IPS-18c (cell line): ENCODE results near the gene SLC24A3.

Source experiments
- H3K4me3 ChIP-seq: 2 replicates; pipeline ENCODE4 v1.7.0; 2013; ENCODE audit warnings: low read depth, mild to moderate bottlenecking, low read length, moderate library complexity; ENCODE audit not compliant: insufficient read depth
- H3K9me3 ChIP-seq: one replicate; pipeline ENCODE4 v1.6.1; 2013; ENCODE audit warnings: mild to moderate bottlenecking, low read length, moderate library complexity; ENCODE audit not compliant: control insufficient read depth, insufficient read depth

The SLC24A3 gene

GRCh38 chr20:19506021-19506420, 293.6 kb downstream of the SLC24A3 start:
- Histone ChIP-seq H3K9me3 (no peaks in the 10 kb centered on the region), H3K4me3 (no peak overlapping the region)

- no peaks in the 10 kb centered on the region for H3K9me3 ChIP-seq
- H3K4me3 ChIP-seq = no peak overlapping the region
These were observed 296.0 kb downstream of the SLC24A3 start for GRCh38 chr20:19508449-19508848.

- Histone ChIP-seq H3K4me3 (no peak overlapping the region), H3K9me3 (no peaks in the 10 kb centered on the region)
These were observed 298.2 kb downstream of the SLC24A3 start for GRCh38 chr20:19510611-19511010.

- no peaks in the 10 kb centered on the region for H3K9me3 ChIP-seq
- H3K4me3 ChIP-seq = no peak overlapping the region
These were observed 299.5 kb downstream of the SLC24A3 start for GRCh38 chr20:19511931-19512330.

DNA sequence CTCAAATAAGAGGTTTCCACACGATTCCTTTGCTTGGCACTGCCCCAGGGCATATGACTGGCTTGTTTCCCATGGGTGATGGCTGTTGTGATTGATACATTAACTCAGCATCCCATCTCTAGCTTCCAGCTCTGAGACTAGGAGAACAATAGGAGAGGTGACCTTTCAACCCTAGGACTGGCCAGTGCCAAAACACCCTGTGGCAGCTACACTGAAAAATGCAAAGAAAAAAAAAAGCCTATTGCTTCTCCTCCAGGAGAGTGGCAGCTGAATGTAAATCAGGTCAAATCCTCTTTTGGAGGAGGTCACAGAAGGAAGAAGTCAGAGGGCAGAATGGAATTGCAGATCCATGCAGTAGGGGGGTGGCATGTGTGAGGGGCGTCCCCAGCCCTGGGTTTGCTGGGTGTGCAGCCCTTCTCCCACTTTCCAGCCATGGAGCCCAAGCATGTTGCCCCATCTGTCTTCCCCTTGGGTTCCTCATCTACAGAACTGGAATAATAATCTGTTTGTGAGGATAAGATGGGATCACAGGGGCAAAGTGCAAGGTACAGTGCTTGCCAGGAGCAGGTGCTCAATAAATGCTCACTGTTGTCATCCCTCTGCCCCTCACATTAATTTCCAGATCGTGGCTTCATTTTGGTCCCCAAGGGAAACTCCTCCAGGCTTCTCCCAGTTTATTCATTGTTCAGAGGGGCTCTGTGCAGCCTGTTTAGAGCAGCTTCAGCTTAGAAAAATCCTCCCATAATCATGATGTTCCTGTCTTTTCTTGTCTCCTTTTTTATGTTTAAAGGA, 300.6 kb downstream of the SLC24A3 start:
- Histone ChIP-seq H3K4me3 (no peak overlapping the region), H3K9me3 (no peaks in the 10 kb centered on the region)

DNA sequence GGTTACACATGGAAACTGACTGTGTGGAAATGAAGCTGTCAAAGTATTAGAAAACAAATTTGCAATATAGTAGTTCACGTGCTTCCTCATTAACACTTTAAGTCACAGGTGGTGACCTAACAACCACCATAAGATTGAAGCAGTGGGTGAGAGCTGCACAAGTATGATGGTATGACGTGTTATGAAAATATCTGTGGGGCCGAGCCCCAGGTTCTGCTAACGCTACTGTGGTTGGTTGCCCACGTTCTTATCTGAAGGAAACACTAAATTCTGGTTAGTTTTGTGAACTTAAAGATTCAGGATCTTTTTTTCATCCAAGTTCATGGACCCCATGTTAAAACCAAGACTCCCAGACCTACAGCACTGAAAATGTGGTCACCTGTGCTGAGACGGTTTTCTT, 302.6 kb downstream of the SLC24A3 start:
- no peaks in the 10 kb centered on the region for H3K9me3 ChIP-seq
- H3K4me3 ChIP-seq = no peak overlapping the region

DNA sequence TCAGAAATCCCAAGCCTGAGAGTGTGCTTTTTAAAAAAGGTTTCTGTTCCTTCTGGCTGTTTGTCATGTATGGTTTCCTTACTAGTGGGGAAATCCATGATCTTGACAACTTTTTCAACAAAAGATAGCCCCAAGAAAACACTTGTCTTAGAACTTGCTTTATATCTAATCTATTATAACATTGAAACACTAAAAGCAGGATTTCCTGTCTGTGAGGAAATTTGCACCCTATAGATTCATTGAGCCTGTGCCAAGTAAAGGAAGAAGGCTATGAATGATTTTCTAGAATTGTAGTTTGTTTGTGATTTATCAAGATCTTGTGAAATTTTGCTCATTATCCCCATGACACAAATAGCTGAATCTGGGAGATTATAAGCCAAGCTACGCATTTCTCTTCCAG, 307.0 kb downstream of the SLC24A3 start:
- H3K4me3 ChIP-seq = no peak overlapping the region
- H3K9me3 ChIP-seq = no peaks in the 10 kb centered on the region

DNA sequence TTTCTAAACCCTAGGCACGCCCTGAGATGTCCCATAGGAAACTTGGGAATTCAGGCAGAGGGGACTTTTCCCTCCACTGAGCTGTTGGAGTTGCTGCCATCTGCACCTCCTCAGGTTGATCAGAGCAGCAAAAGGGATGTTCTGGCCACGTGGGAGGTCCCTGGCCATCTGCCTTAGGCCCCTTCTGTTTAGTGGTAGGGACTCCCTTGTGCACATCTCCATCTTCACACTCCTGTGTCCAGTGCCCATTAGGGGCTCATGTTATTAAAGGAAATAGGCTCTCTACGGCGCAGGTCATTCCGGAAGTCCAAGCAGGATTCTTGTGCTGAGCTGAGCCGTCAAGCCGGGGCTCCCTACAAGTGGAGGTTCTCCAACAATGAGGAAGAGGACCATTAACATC, 307.8 kb downstream of the SLC24A3 start:
- Histone ChIP-seq H3K4me3 (no peak overlapping the region), H3K9me3 (no peaks in the 10 kb centered on the region)

GRCh38 chr20:19522071-19522801, 309.8 kb downstream of the SLC24A3 start:
- Histone ChIP-seq H3K4me3 (no peak overlapping the region), H3K9me3 (no peaks in the 10 kb centered on the region)

DNA sequence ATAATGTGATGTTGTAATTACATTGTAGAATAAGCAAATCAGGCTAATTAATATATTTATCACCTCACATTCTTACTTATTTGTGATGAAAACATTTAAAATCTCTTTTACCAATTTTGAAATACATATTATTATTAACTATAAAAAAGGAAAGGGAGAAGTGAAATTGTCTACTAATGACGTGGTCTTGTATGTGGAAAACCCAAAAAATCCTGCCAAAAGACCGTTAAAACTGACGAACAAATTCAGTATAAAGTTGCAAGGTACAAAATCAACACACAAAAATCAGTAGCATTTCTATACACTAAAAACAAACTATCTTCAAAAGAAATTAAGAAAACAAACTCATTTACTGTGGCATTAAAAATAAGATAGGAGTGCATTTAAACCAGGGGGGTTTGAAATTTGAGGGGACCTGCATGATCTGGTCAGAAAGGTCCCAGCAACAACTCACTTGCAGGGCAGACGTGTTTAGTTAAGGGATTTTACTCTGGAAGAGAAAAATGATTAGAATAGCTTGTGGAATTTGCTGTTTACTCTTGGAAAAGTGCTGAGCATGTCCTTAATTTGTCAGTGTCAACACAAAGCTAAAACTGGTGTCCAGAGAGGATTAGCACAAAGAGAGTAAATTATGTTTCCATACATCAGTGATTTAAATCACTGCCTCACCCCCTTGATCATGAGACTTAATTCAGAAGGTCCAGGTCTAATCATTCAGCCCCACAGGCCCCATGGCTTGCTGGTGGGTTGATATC, 310.6 kb downstream of the SLC24A3 start:
- Histone ChIP-seq H3K4me3 (no peak overlapping the region), H3K9me3 (no peaks in the 10 kb centered on the region)

DNA sequence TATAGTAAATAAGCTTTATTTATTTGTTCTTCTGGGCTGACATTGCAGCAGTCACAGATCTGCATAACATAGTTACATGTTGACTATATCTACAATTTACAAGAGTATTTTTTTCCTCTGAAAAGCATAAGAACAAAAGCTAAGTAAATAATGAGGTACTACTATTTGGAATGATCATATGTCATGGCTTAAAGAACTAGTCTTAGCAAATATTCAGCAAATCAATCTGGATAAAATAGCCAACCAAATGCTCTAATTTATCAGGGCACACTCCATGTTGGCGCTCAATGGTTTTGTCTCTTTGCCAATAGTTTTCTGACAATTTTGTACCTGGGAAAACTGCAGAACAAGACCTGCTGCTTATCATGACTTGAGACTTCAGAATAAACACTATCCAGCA, 312.2 kb downstream of the SLC24A3 start:
- Histone ChIP-seq H3K9me3 (no peaks in the 10 kb centered on the region), H3K4me3 (no peak overlapping the region)

GRCh38 chr20:19527509-19527908, 315.1 kb downstream of the SLC24A3 start:
- H3K4me3 ChIP-seq = no peak overlapping the region
- no peaks in the 10 kb centered on the region for H3K9me3 ChIP-seq

GRCh38 chr20:19528286-19529030, 316.0 kb downstream of the SLC24A3 start:
- Histone ChIP-seq H3K9me3 (no peaks in the 10 kb centered on the region), H3K4me3 (no peak overlapping the region)

GRCh38 chr20:19530006-19530405, 317.6 kb downstream of the SLC24A3 start:
- H3K4me3 ChIP-seq = no peak overlapping the region
- H3K9me3 ChIP-seq = no peaks in the 10 kb centered on the region

GRCh38 chr20:19531446-19531845, 319.0 kb downstream of the SLC24A3 start:
- no peak overlapping the region for H3K4me3 ChIP-seq
- no peaks in the 10 kb centered on the region for H3K9me3 ChIP-seq

DNA sequence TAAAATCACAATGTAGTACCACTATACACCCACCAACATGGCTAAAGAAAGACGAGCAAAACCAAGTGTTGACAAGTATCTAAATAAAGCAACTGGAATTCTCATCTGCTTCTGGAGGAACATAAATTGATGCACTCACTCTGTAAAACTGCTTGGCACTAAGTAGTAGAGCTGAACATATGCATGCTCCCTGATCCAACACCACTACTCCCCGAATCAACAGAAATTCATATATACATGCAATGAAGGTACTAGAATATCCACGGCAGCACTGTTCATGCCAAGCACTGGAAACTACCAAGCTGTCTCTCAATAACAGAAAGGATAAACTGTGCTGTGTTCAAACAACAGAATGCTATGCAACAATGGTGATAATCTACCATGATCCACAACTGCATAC, 326.1 kb downstream of the SLC24A3 start:
- Histone ChIP-seq H3K9me3 (no peaks in the 10 kb centered on the region), H3K4me3 (no peak overlapping the region)

GRCh38 chr20:19539191-19539590, 326.7 kb downstream of the SLC24A3 start:
- H3K4me3 ChIP-seq = no peak overlapping the region
- H3K9me3 ChIP-seq = no peaks in the 10 kb centered on the region
